ENCODE results near the gene CCDC167.
A peak's percentile ranks its signal among the peaks of the same experiment; 100 is the strongest.

DNA sequence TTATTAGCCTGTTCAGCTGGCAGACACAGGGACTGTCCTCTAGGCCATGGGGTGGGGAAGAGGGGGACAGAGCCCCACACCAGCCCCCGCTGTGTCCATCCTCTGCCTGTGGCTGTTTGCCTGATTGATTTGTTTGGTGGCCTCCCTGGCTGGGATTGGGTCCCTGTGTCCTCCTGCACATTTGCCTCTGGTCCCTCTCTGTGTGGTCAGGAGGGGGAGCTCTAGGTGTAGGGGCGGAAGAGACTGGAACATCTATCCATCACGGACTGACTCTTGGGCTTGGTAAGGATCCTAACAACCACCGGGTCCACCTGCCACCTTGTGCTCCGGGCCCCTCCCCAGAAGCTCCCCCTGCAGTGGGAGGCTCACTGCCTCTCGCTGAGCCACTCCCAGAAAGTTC, 38.4 kb upstream of the CCDC167 start:
- TF ChIP-seq YY1 (IDR thresholded peaks at IDR 0.05; ENCODE audit: low read depth), result no peak
- no peak for TF ChIP-seq TAF1 (IDR thresholded peaks at IDR 0.05; ENCODE audit: low read depth)
- TF ChIP-seq, protein P1, sequence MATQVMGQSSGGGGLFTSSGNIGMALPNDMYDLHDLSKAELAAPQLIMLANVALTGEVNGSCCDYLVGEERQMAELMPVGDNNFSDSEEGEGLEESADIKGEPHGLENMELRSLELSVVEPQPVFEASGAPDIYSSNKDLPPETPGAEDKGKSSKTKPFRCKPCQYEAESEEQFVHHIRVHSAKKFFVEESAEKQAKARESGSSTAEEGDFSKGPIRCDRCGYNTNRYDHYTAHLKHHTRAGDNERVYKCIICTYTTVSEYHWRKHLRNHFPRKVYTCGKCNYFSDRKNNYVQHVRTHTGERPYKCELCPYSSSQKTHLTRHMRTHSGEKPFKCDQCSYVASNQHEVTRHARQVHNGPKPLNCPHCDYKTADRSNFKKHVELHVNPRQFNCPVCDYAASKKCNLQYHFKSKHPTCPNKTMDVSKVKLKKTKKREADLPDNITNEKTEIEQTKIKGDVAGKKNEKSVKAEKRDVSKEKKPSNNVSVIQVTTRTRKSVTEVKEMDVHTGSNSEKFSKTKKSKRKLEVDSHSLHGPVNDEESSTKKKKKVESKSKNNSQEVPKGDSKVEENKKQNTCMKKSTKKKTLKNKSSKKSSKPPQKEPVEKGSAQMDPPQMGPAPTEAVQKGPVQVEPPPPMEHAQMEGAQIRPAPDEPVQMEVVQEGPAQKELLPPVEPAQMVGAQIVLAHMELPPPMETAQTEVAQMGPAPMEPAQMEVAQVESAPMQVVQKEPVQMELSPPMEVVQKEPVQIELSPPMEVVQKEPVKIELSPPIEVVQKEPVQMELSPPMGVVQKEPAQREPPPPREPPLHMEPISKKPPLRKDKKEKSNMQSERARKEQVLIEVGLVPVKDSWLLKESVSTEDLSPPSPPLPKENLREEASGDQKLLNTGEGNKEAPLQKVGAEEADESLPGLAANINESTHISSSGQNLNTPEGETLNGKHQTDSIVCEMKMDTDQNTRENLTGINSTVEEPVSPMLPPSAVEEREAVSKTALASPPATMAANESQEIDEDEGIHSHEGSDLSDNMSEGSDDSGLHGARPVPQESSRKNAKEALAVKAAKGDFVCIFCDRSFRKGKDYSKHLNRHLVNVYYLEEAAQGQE (IDR thresholded peaks at IDR 0.05; ENCODE audit: low read depth), result no peak
- peak; percentile 78 for TF ChIP-seq RAD21 (IDR thresholded peaks at IDR 0.05; ENCODE audit: low read depth)
- TF ChIP-seq EP300 (IDR thresholded peaks at IDR 0.05; ENCODE audit: borderline replicate concordance), result no peak

Measured in Ishikawa (cell line).